Stomach (tissue), 9 donors: ENCODE results near the gene EIF3B. TPM values are rescaled to one million over a fixed set of nuclear protein-coding genes. Genes with fewer than 3 reads are reported as not detected.
"Not testable (repeated sequence)": the region's sequence is repeated elsewhere in the genome, so short reads cannot be mapped to it uniquely, and the experiment has no call there.

Source experiments
- DNase-seq, 2 donors: peaks; one replicate each; pipeline versions ENCODE4 v3.0.0 to v3.0.0-alpha.2; 2013 to 2019
- H3K27ac ChIP-seq, 5 donors: fragments of 200-600 bp in 4 of 5; sonication (generic) in 4 of 5; one replicate each; pipeline ENCODE4 v1.5.1; 2013 to 2019; ENCODE audit warnings: mild to moderate bottlenecking in 1 of 5, moderate library complexity in 1 of 5
- H3K27me3 ChIP-seq, 3 donors: fragments of 200-600 bp; sonication (generic); one replicate each; pipeline ENCODE4 v1.5.1; 2017 to 2019; ENCODE audit warnings: mixed run types in 1 of 3
- H3K36me3 ChIP-seq, 4 donors: fragments of 200-600 bp; sonication (generic); 1 replicate in 3 of 4; 2 replicates in 1 of 4; pipeline ENCODE4 v1.5.1; 2016 to 2019
- H3K4me1 ChIP-seq, 4 donors: fragments of 200-600 bp; sonication (generic); one replicate each; pipeline ENCODE4 v1.5.1; 2016 to 2019
- H3K4me3 ChIP-seq, 4 donors: fragments of 200-600 bp; sonication (generic) in 3 of 4; one replicate each; pipeline ENCODE4 v1.5.1; 2016 to 2019; ENCODE audit warnings: mild to moderate bottlenecking in 1 of 4
- H3K9me3 ChIP-seq, 4 donors: fragments of 200-600 bp; sonication (generic); one replicate each; pipeline ENCODE4 v1.5.1; 2016 to 2019
- CTCF ChIP-seq, 7 experiments: fragments of 450-650 bp in 4 of 7; fragments of 200-600 bp in 3 of 7; sonication (generic) in 3 of 7; IDR thresholded peaks; one replicate each; pipeline ENCODE4 v1.5.1; 2016 to 2019; ENCODE audit warnings: antibody characterized with exemption in 7 of 7, control low read depth in 2 of 7, mild to moderate bottlenecking in 1 of 7
- EP300 ChIP-seq: sonication (generic); formaldehyde crosslinking; IDR thresholded peaks from one replicate; pipeline ENCODE4 v1.6.1; 2017; ENCODE audit warnings: antibody characterized with exemption
- POLR2A ChIP-seq, 4 donors: fragments of 450-650 bp; IDR thresholded peaks; one replicate each; pipeline ENCODE4 v1.6.1; 2016; ENCODE audit warnings: antibody characterized with exemption in 4 of 4, control low read depth in 2 of 4, mild to moderate bottlenecking in 1 of 4, moderate library complexity in 1 of 4
- POLR2AphosphoS5 ChIP-seq, 3 donors: sonication (generic); formaldehyde crosslinking; IDR thresholded peaks; one replicate each; pipeline ENCODE4 v1.6.1; 2016; ENCODE audit warnings: antibody characterized with exemption in 3 of 3
- WGBS, 5 donors: extraction: QIAGEN DNeasy Blood & Tissue Kit in 3 of 5; methylation state at CpG; one replicate each; pipeline versions ENCODE4 v1.1.5 to v1.1.7; 2013 to 2018; 5-methylcytosine and 5-hydroxymethylcytosine counted together
- intact Hi-C: fragments of 100-400 bp; cut with DNase I; formaldehyde crosslinking; loops from one replicate; pipeline ENCODE4 v1.15.1; 2023; ENCODE audit warnings: low total_unique reads
- polyA plus RNA-seq, 3 donors: library from polyadenylated mRNA; stranded (reverse); fragments of 200-250 nt; gene quantifications; one replicate each; pipeline ENCODE4 v1.2.3, GENCODE V29; 2013
- total RNA-seq, 5 donors: library from RNA; depleted of rRNA; stranded (reverse); fragments of >200 nt; gene quantifications; one replicate each; pipeline versions ENCODE4 v1.1.0 to v1.2.3, GENCODE V29; 2014 to 2016
- donor health status: healthy with polysubstance abuse.
- donor health status: Bipolar disorder and iron deficiency.
- donor health status: healthy.

Gene EIF3B
- total and polyA plus RNA-seq, 8 donors, result 64.8 to 373 (median 131) TPM

DNA sequence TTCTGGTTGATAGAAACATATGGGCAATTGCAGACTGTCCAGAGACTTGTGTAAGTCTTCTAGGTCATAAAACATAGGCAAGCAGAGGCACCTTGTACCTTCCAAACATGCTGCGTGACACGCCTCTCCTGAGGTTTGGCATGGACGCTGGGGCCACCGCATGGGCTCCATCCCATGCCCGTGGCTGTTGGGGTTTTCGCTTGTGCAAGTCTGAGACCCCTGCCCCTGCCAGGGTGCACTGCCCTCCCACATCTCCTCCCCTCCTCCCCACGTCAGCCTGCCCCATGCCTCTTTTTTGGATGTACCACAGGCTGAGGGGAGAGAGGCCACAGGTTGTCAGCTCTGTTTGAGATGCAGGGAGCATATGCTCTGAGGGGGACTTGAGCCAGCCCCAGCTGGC is 19.0 kb downstream of the EIF3B start:
- intact Hi-C loops, result no loop called here
- no peak overlapping the region for H3K27ac ChIP-seq
- peaks cover 0 to 7% (median 0%) of the 10 kb centered on the region in 4 donors for H3K4me1 ChIP-seq
- 51 to 77% (median 63%) methylated on average over 7 of the region's 7 CpGs for WGBS, 5 donors
- no peak for DNase-seq
- TF ChIP-seq POLR2A (IDR thresholded peaks at IDR 0.05) (no peak), CTCF (IDR thresholded peaks at IDR 0.05) (no peak), EP300 (no peak), POLR2AphosphoS5 (IDR thresholded peaks at IDR 0.05) (no peak)
- no peak overlapping the region for H3K4me3 ChIP-seq
- no peaks in the 10 kb centered on the region for H3K27me3 ChIP-seq
- H3K9me3 ChIP-seq, result no peaks in the 10 kb centered on the region
- H3K36me3 ChIP-seq, result peaks cover 88 to 98% (median 95%) of the 10 kb centered on the region in 4 donors

- WGBS, 5 donors, result 93 to 97% (median 95%) methylated on average over 11 to 18 of the region's 18 CpGs
- intact Hi-C loops, result no loop called here
- H3K9me3 ChIP-seq, result no peaks in the 10 kb centered on the region
- H3K4me1 ChIP-seq, result peaks cover 0 to 7% (median 0%) of the 10 kb centered on the region in 4 donors
- DNase-seq, result no peak
- H3K36me3 ChIP-seq, result peaks cover 88 to 98% (median 95%) of the 10 kb centered on the region in 4 donors
- no peak overlapping the region for H3K4me3 ChIP-seq
- H3K27ac ChIP-seq, result no peak overlapping the region
- TF ChIP-seq POLR2AphosphoS5 (IDR thresholded peaks at IDR 0.05) (no peak), CTCF (IDR thresholded peaks at IDR 0.05) (no peak), EP300 (no peak), POLR2A (IDR thresholded peaks at IDR 0.05) (no peak)
- no peaks in the 10 kb centered on the region for H3K27me3 ChIP-seq
Observed at GRCh38 chr7:2374401-2374800, 19.8 kb downstream of the EIF3B start.

- Histone ChIP-seq H3K9me3 (no peaks in the 10 kb centered on the region), H3K4me1 (peaks cover 0 to 7% (median 0%) of the 10 kb centered on the region in 4 donors), H3K27me3 (no peaks in the 10 kb centered on the region), H3K36me3 (peaks cover 88 to 98% (median 95%) of the 10 kb centered on the region in 4 donors), H3K4me3 (no peak overlapping the region), H3K27ac (no peak overlapping the region)
- intact Hi-C loops, result no loop called here
- TF ChIP-seq CTCF (IDR thresholded peaks at IDR 0.05), result no peak
- no peak for TF ChIP-seq POLR2AphosphoS5 (IDR thresholded peaks at IDR 0.05)
- TF ChIP-seq EP300, result no peak
- no peak for TF ChIP-seq POLR2A (IDR thresholded peaks at IDR 0.05)
- WGBS, 5 donors, result 90 to 96% (median 94%) methylated on average over 26 of the region's 26 CpGs
- DNase-seq, result no peak
Observed at GRCh38 chr7:2374830-2375728, 20.5 kb downstream of the EIF3B start.

DNA sequence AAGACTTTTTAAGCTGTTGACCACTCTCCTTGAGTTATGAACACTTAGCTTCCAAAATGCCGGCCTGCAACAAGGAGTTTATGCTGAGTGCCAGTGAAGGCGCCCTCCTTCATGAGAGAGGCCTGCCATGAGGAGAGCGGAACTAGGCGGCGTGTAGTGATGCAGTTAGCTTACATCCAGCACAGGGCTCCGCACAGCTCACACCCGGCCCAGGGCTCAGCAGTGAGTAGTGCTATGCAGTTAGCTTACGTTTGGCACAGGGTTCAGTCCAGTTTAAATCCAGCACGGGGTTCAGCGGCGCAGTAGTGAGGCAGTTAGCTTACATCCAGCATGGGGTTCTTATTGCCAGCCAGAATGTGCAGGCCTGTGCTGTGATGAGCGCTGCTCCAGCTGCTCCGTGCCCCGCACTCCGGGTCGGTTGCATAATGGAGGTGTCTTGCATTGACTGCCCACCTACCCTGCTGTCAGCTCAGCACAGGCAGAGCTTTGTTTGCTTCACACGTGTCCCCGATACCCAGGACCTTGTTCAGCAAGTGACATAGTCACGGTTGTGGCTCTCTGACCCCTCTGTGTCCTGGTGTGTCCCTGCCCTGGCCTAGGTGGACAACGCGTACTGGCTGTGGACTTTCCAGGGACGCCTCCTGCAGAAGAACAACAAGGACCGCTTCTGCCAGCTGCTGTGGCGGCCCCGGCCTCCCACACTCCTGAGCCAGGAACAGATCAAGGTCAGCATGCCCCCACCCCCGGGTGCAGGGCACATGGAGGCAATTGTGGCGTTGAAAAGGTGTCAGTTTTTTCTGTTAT is 21.9 kb downstream of the EIF3B start:
- no peak overlapping the region for H3K27ac ChIP-seq
- no peak for TF ChIP-seq CTCF (IDR thresholded peaks at IDR 0.05)
- no peak for TF ChIP-seq POLR2AphosphoS5 (IDR thresholded peaks at IDR 0.05)
- TF ChIP-seq POLR2A (IDR thresholded peaks at IDR 0.05), result no peak
- no peak for TF ChIP-seq EP300
- no peaks in the 10 kb centered on the region for H3K27me3 ChIP-seq
- 92 to 93% (median 92%) methylated on average over 27 of the region's 27 CpGs for WGBS, 5 donors
- DNase-seq, result no peak
- peaks cover 88 to 98% (median 95%) of the 10 kb centered on the region in 4 donors for H3K36me3 ChIP-seq
- peaks cover 0 to 7% (median 0%) of the 10 kb centered on the region in 4 donors for H3K4me1 ChIP-seq
- intact Hi-C loops, result no loop called here
- no peaks in the 10 kb centered on the region for H3K9me3 ChIP-seq
- no peak overlapping the region for H3K4me3 ChIP-seq

- intact Hi-C loops, H3K27me3 ChIP-seq, DNase-seq, H3K9me3 ChIP-seq, H3K27ac ChIP-seq, H3K4me3 ChIP-seq, H3K4me1 ChIP-seq: not testable (repeated sequence)
- peaks cover 78 to 98% (median 95%) of the 10 kb centered on the region in 4 donors for H3K36me3 ChIP-seq
- 90 to 97% (median 96%) methylated on average over 14 to 16 of the region's 18 CpGs for WGBS, 5 donors
Observed at GRCh38 chr7:2377492-2377891, 22.9 kb downstream of the EIF3B start.

- H3K36me3 ChIP-seq, result peaks cover 72 to 98% (median 95%) of the 10 kb centered on the region in 4 donors
- 88 to 93% (median 92%) methylated on average over 13 to 17 of the region's 18 CpGs for WGBS, 5 donors
- intact Hi-C loops, result not testable (repeated sequence)
Observed at GRCh38 chr7:2378125-2378524, 23.5 kb downstream of the EIF3B start.

More at GRCh38 chr7:2378125-2378524, 23.5 kb downstream of the EIF3B start:
- not testable (repeated sequence) for H3K27me3 ChIP-seq, H3K4me1 ChIP-seq, H3K27ac ChIP-seq, H3K9me3 ChIP-seq, H3K4me3 ChIP-seq, DNase-seq
